Astrocyte of the cerebellum (primary cell): ENCODE data around the gene TSPAN1.
A peak's percentile ranks its signal among the peaks of the same experiment; 100 is the strongest.

ENCODE experiments used
- DNase-seq: peaks from one replicate; pipeline ENCODE4 v3.0.0-alpha.2; 2011; ENCODE audit warnings: low read depth
- H3K4me3 ChIP-seq: 2 replicates; pipeline ENCODE4 v1.5.1; 2011; ENCODE audit warnings: mild to moderate bottlenecking, low read depth, low read length, moderate library complexity
- CTCF ChIP-seq: IDR thresholded peaks from 2 replicates; pipeline ENCODE4 v1.5.1; 2012; ENCODE audit warnings: low read length, low read depth, moderate library complexity, mild to moderate bottlenecking; ENCODE audit errors: missing control alignments
- in situ Hi-C: cut with HindIII; loops from 2 replicates; pipeline ENCODE4 v1.10.0; 2017; ENCODE audit warnings: low sequenced_read_pairs

Gene TSPAN1

GRCh38 chr1:46184920-46185658, 10.2 kb downstream of the TSPAN1 start:
- DNase-seq: no peak
- in situ Hi-C loops: loop anchor here (5.0 kb wide), 1 partner anchor 153 kb away; no protein-coding TSS in a partner anchor
- no peak for TF ChIP-seq CTCF
- H3K4me3 ChIP-seq: no peak overlapping the region

- no peak for TF ChIP-seq CTCF
- DNase-seq: no peak
- in situ Hi-C loops: no loop called here
- no peak overlapping the region for H3K4me3 ChIP-seq
Measured at GRCh38 chr1:46186076-46186475, 11.2 kb downstream of the TSPAN1 start.

DNA sequence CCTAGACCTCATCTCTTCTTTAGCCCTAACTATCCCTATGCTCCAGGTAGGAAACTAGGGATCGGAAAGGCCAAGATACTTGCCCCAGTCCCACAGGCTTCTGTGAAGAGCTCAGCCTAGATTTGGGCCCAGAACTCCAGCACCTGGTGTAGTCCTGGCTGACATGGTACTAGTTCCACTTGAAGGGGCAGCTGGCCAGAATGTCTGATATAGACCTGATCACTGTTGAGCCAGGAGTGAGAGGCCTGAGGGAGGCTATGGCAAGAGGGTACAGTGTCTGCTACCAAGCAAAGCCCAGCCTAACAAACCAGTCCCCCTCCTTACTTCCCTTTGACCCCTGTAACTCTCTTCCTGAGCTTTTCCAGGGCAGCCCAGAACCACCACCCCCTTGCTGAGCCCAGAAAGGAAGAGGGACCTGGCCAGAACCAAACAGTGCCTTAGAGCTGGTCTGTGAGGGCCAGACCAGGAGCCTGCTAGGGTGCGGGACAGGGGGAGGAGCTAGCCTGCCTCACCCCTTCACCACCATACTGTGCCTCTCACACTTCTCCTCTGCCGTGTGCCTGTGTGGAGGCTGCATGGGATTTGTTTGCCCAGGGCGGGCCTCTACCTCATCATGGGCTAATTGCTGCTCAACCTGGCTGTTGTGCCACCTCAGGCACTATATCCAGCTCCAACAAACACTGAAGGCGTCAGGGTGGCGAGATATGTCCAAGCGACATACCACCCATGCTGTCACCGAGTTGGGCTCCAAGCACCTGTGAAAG, 12.4 kb downstream of the TSPAN1 start:
- no peak overlapping the region for H3K4me3 ChIP-seq
- in situ Hi-C loops: no loop called here
- DNase-seq: no peak
- no peak for TF ChIP-seq CTCF

- in situ Hi-C loops: no loop called here
- TF ChIP-seq CTCF: peak; percentile 19
- no peak for DNase-seq
- H3K4me3 ChIP-seq: no peak overlapping the region
Measured at GRCh38 chr1:46188295-46189030, 13.6 kb downstream of the TSPAN1 start.

DNA sequence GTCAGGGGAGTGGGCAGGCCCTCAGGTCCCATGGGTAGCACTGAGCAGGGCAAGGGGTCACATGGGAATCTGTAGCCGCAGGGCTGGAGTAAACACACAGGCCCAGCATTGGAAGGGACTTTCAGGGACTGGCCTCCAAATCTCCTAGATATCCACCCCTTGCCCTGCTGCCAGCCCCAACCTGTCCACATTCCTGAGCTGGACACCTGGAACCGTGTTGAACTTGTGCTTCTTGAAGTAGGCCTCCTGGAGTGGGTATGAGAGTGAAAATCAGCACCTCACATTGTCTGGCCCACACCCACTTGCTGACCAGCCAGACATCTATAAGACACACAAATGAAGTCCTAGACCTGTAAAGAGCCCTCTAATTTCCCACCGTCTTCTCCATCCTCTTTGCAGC, 15.7 kb downstream of the TSPAN1 start:
- in situ Hi-C loops: no loop called here
- no peak for TF ChIP-seq CTCF
- DNase-seq: no peak

GRCh38 chr1:46191033-46191701, 16.3 kb downstream of the TSPAN1 start:
- DNase-seq: no peak
- in situ Hi-C loops: no loop called here
- no peak overlapping the region for H3K4me3 ChIP-seq
- TF ChIP-seq CTCF: no peak

More for the DNA sequence above, 15.7 kb downstream of the TSPAN1 start:
- no peak overlapping the region for H3K4me3 ChIP-seq
